GM23338 (cell line): ENCODE results near the gene KCND2. TPM values are rescaled to one million over a fixed set of nuclear protein-coding genes. Genes with fewer than 3 reads are reported as not detected.

Experiments used
- ATAC-seq: fragments of 200-7000 bp; cut with Tn5 transposase; 3 replicates; pipeline ENCODE4 v1.9.1; 2020
- DNase-seq: peaks from one replicate; pipeline ENCODE4 v3.0.0-alpha.2; 2015; ENCODE audit warnings: low spot score
- H2AFZ ChIP-seq: fragments of 200-600 bp; sonication (generic); 2 replicates; pipeline ENCODE4 v1.8.0; 2016; ENCODE audit warnings: antibody characterized with exemption, mild to moderate bottlenecking, moderate library complexity
- H3F3A ChIP-seq: fragments of 200-600 bp; sonication (generic); replicated peaks from 2 replicates; pipeline ENCODE4 v1.8.0; 2017; ENCODE audit warnings: antibody characterized with exemption, mixed run types, low read depth
- H3K27ac ChIP-seq: fragments of 200-600 bp; sonication (generic); 2 replicates; pipeline ENCODE4 v1.6.1; 2016; ENCODE audit warnings: low read depth
- H3K27me3 ChIP-seq: fragments of 200-600 bp; sonication (generic); 2 replicates; pipeline ENCODE4 v1.8.0; 2016; ENCODE audit warnings: mild to moderate bottlenecking, mixed run types, moderate library complexity; ENCODE audit not compliant: insufficient read depth
- H3K36me3 ChIP-seq: fragments of 200-600 bp; sonication (generic); 2 replicates; pipeline ENCODE4 v1.8.0; 2016; ENCODE audit warnings: mild to moderate bottlenecking; ENCODE audit not compliant: insufficient read depth
- H3K4me1 ChIP-seq: fragments of 200-600 bp; sonication (generic); 2 replicates; pipeline ENCODE4 v1.8.0; 2016; ENCODE audit warnings: mild to moderate bottlenecking, moderate library complexity; ENCODE audit not compliant: insufficient read depth
- H3K4me2 ChIP-seq: fragments of 200-600 bp; sonication (generic); 2 replicates; pipeline ENCODE4 v1.7.1; 2017; ENCODE audit warnings: mixed run types
- H3K4me3 ChIP-seq: fragments of 200-600 bp; sonication (generic); 2 replicates; pipeline ENCODE4 v1.6.1; 2016; ENCODE audit warnings: mixed run types
- H3K79me2 ChIP-seq: fragments of 200-600 bp; sonication (generic); replicated peaks from 2 replicates; pipeline ENCODE4 v1.8.0; 2017; ENCODE audit warnings: mild to moderate bottlenecking; ENCODE audit not compliant: insufficient read depth
- H3K9me2 ChIP-seq: fragments of 200-600 bp; sonication (generic); 2 replicates; pipeline ENCODE4 v1.8.0; 2017; ENCODE audit not compliant: insufficient read depth
- H4K20me1 ChIP-seq: fragments of 200-600 bp; sonication (generic); replicated peaks from 2 replicates; pipeline ENCODE4 v1.8.0; 2017; ENCODE audit warnings: mild to moderate bottlenecking; ENCODE audit not compliant: insufficient read depth
- H3K27ac Mint-ChIP-seq: 2 replicates; pipeline ENCODE4 v1.8.0; 2020; ENCODE audit warnings: inconsistent platforms, mild to moderate bottlenecking, moderate library complexity, mixed read lengths
- H3K27me3 Mint-ChIP-seq: 3 replicates; pipeline ENCODE4 v1.8.0; 2022; ENCODE audit warnings: low read depth, mild to moderate bottlenecking, moderate library complexity, mixed read lengths, inconsistent platforms; ENCODE audit not compliant: insufficient read depth, poor library complexity
- H3K36me3 Mint-ChIP-seq: 3 replicates; pipeline ENCODE4 v1.8.0; 2021; ENCODE audit warnings: low read depth, mild to moderate bottlenecking, inconsistent platforms, moderate library complexity, mixed read lengths
- H3K4me1 Mint-ChIP-seq: 3 replicates; pipeline ENCODE4 v1.8.0; 2020; ENCODE audit warnings: mild to moderate bottlenecking, inconsistent platforms, mixed read lengths
- H3K4me3 Mint-ChIP-seq: 3 replicates; pipeline ENCODE4 v1.8.0; 2021; ENCODE audit warnings: moderate library complexity, mild to moderate bottlenecking, inconsistent platforms, mixed read lengths
- H3K9me3 Mint-ChIP-seq: 3 replicates; pipeline ENCODE4 v1.8.0; 2020; ENCODE audit warnings: moderate library complexity, mild to moderate bottlenecking, inconsistent platforms, mixed read lengths
- EZH2 ChIP-seq: fragments of 200-600 bp; sonication (generic); IDR thresholded peaks from one replicate; pipeline ENCODE4 v1.8.0; 2017; ENCODE audit warnings: antibody characterized with exemption, mild to moderate bottlenecking, low read depth; ENCODE audit not compliant: unreplicated experiment
- EZH2phosphoT487 ChIP-seq: fragments of 200-600 bp; sonication (generic); IDR thresholded peaks from one replicate; pipeline ENCODE4 v1.8.1; 2018; ENCODE audit warnings: antibody characterized with exemption; ENCODE audit not compliant: unreplicated experiment
- JUNB ChIP-seq: IDR thresholded peaks from one replicate; pipeline ENCODE4 v1.6.1; 2016; ENCODE audit warnings: antibody characterized with exemption; ENCODE audit not compliant: unreplicated experiment
- STAT1 ChIP-seq: IDR thresholded peaks from one replicate; pipeline ENCODE4 v1.6.1; 2016; ENCODE audit warnings: antibody characterized with exemption; ENCODE audit not compliant: unreplicated experiment
- ZNF331 ChIP-seq: fragments of 250-450 bp; sonication (Bioruptor Pico); IDR thresholded peaks from 2 replicates; pipeline ENCODE4 v1.5.0; 2020; ENCODE audit warnings: low read depth, mild to moderate bottlenecking, moderate library complexity
- polyA plus RNA-seq: library from polyadenylated mRNA; unstranded; fragments of >200 nt; fragmentation: Nextera tagmentation; extraction: Ambion mirVana; gene quantifications from 2 replicates; pipeline ENCODE4 v1.2.1, GENCODE V29; 2016
- total RNA-seq: library from RNA; depleted of rRNA; stranded (reverse); fragments of >200 nt; shearing (Covaris generic); gene quantifications from 2 replicates; pipeline ENCODE4 v1.2.3, GENCODE V29; 2014
- TF ChIP-seq, protein P1 (sequence below): fragments of 250-450 bp; sonication (Bioruptor Pico); IDR thresholded peaks from 2 replicates; pipeline ENCODE4 v1.5.0; 2020; ENCODE audit warnings: mild to moderate bottlenecking, moderate library complexity
- TF ChIP-seq, protein P2 (sequence below): IDR thresholded peaks from one replicate; pipeline ENCODE4 v1.6.1; 2018; ENCODE audit warnings: antibody characterized with exemption; ENCODE audit not compliant: unreplicated experiment

KCND2 gene
- total and polyA plus RNA-seq, 2 experiments from 2014 or later, result 7.1 to 15.6 TPM

DNA sequence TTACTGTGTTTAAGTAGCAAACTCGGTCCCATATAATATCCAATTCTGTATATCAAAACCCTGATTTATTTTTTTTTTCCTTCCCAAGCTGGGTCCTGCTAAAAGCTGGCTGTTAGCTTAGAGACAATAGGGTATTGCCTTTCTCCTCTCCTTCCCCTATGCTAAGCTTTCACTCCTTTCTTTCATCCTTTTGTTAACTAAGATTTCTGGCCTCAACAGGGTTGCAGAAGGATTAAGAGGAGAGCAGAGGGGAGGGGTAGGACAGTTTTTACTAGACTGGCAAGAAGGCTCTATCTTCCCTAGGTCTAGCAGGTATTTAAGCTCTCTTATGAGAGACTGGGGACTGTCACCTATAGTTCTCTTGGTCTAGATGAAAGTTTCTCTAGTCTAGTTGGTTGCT, 229.2 kb downstream of the KCND2 start (continued):
- TF ChIP-seq, protein P1, sequence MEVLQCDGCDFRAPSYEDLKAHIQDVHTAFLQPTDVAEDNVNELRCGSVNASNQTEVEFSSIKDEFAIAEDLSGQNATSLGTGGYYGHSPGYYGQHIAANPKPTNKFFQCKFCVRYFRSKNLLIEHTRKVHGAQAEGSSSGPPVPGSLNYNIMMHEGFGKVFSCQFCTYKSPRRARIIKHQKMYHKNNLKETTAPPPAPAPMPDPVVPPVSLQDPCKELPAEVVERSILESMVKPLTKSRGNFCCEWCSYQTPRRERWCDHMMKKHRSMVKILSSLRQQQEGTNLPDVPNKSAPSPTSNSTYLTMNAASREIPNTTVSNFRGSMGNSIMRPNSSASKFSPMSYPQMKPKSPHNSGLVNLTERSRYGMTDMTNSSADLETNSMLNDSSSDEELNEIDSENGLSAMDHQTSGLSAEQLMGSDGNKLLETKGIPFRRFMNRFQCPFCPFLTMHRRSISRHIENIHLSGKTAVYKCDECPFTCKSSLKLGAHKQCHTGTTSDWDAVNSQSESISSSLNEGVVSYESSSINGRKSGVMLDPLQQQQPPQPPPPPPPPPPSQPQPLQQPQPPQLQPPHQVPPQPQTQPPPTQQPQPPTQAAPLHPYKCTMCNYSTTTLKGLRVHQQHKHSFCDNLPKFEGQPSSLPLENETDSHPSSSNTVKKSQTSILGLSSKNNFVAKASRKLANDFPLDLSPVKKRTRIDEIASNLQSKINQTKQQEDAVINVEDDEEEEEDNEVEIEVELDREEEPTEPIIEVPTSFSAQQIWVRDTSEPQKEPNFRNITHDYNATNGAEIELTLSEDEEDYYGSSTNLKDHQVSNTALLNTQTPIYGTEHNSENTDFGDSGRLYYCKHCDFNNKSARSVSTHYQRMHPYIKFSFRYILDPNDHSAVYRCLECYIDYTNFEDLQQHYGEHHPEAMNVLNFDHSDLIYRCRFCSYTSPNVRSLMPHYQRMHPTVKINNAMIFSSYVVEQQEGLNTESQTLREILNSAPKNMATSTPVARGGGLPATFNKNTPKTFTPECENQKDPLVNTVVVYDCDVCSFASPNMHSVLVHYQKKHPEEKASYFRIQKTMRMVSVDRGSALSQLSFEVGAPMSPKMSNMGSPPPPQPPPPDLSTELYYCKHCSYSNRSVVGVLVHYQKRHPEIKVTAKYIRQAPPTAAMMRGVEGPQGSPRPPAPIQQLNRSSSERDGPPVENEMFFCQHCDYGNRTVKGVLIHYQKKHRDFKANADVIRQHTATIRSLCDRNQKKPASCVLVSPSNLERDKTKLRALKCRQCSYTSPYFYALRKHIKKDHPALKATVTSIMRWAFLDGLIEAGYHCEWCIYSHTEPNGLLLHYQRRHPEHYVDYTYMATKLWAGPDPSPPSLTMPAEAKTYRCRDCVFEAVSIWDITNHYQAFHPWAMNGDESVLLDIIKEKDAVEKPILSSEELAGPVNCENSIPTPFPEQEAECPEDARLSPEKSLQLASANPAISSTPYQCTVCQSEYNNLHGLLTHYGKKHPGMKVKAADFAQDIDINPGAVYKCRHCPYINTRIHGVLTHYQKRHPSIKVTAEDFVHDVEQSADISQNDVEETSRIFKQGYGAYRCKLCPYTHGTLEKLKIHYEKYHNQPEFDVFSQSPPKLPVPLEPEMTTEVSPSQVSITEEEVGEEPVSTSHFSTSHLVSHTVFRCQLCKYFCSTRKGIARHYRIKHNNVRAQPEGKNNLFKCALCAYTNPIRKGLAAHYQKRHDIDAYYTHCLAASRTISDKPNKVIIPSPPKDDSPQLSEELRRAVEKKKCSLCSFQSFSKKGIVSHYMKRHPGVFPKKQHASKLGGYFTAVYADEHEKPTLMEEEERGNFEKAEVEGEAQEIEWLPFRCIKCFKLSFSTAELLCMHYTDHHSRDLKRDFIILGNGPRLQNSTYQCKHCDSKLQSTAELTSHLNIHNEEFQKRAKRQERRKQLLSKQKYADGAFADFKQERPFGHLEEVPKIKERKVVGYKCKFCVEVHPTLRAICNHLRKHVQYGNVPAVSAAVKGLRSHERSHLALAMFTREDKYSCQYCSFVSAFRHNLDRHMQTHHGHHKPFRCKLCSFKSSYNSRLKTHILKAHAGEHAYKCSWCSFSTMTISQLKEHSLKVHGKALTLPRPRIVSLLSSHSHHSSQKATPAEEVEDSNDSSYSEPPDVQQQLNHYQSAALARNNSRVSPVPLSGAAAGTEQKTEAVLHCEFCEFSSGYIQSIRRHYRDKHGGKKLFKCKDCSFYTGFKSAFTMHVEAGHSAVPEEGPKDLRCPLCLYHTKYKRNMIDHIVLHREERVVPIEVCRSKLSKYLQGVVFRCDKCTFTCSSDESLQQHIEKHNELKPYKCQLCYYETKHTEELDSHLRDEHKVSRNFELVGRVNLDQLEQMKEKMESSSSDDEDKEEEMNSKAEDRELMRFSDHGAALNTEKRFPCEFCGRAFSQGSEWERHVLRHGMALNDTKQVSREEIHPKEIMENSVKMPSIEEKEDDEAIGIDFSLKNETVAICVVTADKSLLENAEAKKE, result peak; percentile 82

DNA sequence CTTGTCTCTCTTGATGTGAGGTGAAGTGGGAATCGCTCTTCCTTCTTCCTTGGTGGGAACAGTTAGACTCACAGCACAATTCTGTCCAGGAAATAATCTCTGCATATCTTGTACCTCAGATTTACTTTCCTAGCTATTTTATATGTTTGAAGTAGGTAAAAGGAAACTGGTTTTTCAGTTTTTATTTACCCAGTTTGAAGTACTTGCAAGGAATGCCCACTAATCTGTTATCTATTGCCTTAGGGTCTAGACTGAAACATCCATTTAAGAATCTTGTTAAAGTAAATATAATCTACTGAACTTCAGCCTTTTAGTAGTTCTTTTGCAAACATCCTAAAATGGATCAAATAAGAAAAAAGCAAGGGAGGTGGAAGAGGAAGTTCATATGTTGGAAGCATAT, 229.8 kb downstream of the KCND2 start:
- no peaks in the 10 kb centered on the region for H3K79me2 ChIP-seq
- H3K4me2 ChIP-seq, result peak overlapping the region; percentile 34; the same call in 1 of the 2 replicates
- H3K27me3 Mint-ChIP-seq, result no peaks in the 10 kb centered on the region
- no peak for ATAC-seq
- H3K27ac ChIP-seq, result no peak overlapping the region
- no peak for DNase-seq
- H3K27me3 ChIP-seq, result no peaks in the 10 kb centered on the region
- peaks cover 34% of the 10 kb centered on the region for H3K4me1 ChIP-seq
- no peak overlapping the region for H3K27ac Mint-ChIP-seq
- peaks cover 46% of the 10 kb centered on the region for H3K4me1 Mint-ChIP-seq
- no peaks in the 10 kb centered on the region for H3F3A ChIP-seq
- no peak overlapping the region for H3K4me3 Mint-ChIP-seq
- H4K20me1 ChIP-seq, result no peaks in the 10 kb centered on the region
- H3K36me3 ChIP-seq, result no peaks in the 10 kb centered on the region
- no peak overlapping the region for H2AFZ ChIP-seq
- no peaks in the 10 kb centered on the region for H3K36me3 Mint-ChIP-seq
- no peaks in the 10 kb centered on the region for H3K9me3 Mint-ChIP-seq
- no peak overlapping the region for H3K4me3 ChIP-seq
- no peaks in the 10 kb centered on the region for H3K9me2 ChIP-seq
- TF ChIP-seq EZH2 (no peak), ZNF331 (CRISPR knock-in tag) (no peak), STAT1 (no peak), JUNB (no peak), EZH2phosphoT487 (no peak)
- TF ChIP-seq, protein P2, sequence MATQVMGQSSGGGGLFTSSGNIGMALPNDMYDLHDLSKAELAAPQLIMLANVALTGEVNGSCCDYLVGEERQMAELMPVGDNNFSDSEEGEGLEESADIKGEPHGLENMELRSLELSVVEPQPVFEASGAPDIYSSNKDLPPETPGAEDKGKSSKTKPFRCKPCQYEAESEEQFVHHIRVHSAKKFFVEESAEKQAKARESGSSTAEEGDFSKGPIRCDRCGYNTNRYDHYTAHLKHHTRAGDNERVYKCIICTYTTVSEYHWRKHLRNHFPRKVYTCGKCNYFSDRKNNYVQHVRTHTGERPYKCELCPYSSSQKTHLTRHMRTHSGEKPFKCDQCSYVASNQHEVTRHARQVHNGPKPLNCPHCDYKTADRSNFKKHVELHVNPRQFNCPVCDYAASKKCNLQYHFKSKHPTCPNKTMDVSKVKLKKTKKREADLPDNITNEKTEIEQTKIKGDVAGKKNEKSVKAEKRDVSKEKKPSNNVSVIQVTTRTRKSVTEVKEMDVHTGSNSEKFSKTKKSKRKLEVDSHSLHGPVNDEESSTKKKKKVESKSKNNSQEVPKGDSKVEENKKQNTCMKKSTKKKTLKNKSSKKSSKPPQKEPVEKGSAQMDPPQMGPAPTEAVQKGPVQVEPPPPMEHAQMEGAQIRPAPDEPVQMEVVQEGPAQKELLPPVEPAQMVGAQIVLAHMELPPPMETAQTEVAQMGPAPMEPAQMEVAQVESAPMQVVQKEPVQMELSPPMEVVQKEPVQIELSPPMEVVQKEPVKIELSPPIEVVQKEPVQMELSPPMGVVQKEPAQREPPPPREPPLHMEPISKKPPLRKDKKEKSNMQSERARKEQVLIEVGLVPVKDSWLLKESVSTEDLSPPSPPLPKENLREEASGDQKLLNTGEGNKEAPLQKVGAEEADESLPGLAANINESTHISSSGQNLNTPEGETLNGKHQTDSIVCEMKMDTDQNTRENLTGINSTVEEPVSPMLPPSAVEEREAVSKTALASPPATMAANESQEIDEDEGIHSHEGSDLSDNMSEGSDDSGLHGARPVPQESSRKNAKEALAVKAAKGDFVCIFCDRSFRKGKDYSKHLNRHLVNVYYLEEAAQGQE, result no peak
